Stimulated activated CD4-positive, alpha-beta T cell treated with anti-CD3 and anti-CD28 coated beads, Interleukin-4, amount 100 ng/mL, for 24 hours (primary cell): ENCODE data around the gene TTC32.

Source experiments
- DNase-seq: peaks from one replicate; pipeline ENCODE4 v3.0.0-alpha.2; 2020

Gene TTC32

GRCh38 chr2:19848029-19848750 lies 53.6 kb downstream of the TTC32 start:
- DNase-seq: no peak

GRCh38 chr2:19847486-19847885 lies 54.3 kb downstream of the TTC32 start:
- DNase-seq: no peak
